ENCODE measurements around the gene IRF5. TPM values are rescaled to one million over a fixed set of nuclear protein-coding genes. Genes with fewer than 3 reads are reported as not detected.
A peak's percentile ranks its signal among the peaks of the same experiment; 100 is the strongest.

The IRF5 gene
- polyA plus RNA-seq, 3 donors = 130 to 170 (median 155) TPM

DNA sequence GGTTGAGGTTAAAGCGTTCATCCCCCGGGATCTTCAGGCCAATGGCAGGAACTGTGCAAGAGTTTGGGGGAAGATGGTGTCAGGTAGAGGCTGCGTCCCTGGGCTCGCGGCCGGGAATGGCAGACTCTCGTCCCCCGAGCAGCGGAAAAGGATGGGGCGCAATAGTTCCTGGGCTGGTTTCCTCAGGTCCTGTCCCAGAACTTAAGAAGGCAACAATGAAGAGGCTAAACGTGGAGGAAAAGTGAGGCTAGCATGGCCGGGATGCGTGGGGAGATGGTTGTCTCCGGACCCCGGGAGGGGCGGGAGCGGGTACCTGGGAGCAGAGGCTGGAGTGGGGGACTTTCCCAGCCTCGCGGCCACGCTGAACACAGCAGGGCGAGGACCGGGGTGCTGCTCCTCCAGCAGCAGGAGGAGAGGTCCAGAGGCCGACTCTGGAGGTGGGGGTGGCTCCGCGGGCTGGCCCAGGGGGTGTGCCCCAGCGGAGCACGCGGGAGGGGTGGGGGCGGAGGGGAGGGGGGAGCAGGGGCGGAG lies 882 bp downstream of the IRF5 start:
- Mint-ChIP-seq H3K4me3 (peak overlapping the region; percentile 99), H3K27me3 (ENCODE audit: low read depth in 3 of 3) (no peaks in the 10 kb centered on the region), H3K36me3 (peaks cover 10 to 20% of the 10 kb centered on the region in 2 donors), H3K4me1 (peaks cover 76% of the 10 kb centered on the region), H3K27ac (peak overlapping the region; percentile 94 to 98 (median 97)), H3K9me3 (no peaks in the 10 kb centered on the region)
- no peak for TF ChIP-seq CTCF (IDR thresholded peaks at IDR 0.05)
- peak overlapping the region; percentile 95 for H3K9ac ChIP-seq (ENCODE audit: insufficient read depth, low read length, poor library complexity, severe bottlenecking)
- peak overlapping the region; percentile 86 to 97 (median 87) for H3K4me3 ChIP-seq (replicated peaks in 1 of 3; ENCODE audit: low read depth in 2 of 3, low read length in 3 of 3)
- under 1% methylated on average over 16 of the region's 30 CpGs for WGBS (ENCODE audit: insufficient coverage)
- H3K4me2 ChIP-seq (replicated peaks; ENCODE audit: extremely low read depth, low read length, poor library complexity, severe bottlenecking) = peak overlapping the region; percentile 86
- H3K36me3 ChIP-seq (replicated peaks in 1 of 2; ENCODE audit: control insufficient read depth in 1 of 2, insufficient read depth in 2 of 2, low read length in 2 of 2) = peaks cover 9 to 16% of the 10 kb centered on the region in 2 donors
- H4K20me1 ChIP-seq (ENCODE audit: insufficient read depth, low read length) = peaks cover 35% of the 10 kb centered on the region
- H3K9me3 ChIP-seq (replicated peaks in 1 of 2; ENCODE audit: control insufficient read depth in 1 of 2, insufficient read depth in 1 of 2, low read length in 2 of 2) = no peaks in the 10 kb centered on the region
- H3K27me3 ChIP-seq (ENCODE audit: control insufficient read depth in 2 of 2, insufficient read depth in 2 of 2, low read length in 2 of 2) = no peaks in the 10 kb centered on the region
- H3K79me2 ChIP-seq (ENCODE audit: insufficient read depth, low read length) = peaks cover 85% of the 10 kb centered on the region
- intact Hi-C loops (cut with micrococcal nuclease) = no loop called here
- peak overlapping the region; percentile 77 for H2AFZ ChIP-seq (ENCODE audit: insufficient read depth, low read depth, low read length, poor library complexity, severe bottlenecking)
- H3K4me1 ChIP-seq (ENCODE audit: control insufficient read depth in 1 of 2, insufficient read depth in 2 of 2, low read length in 2 of 2) = peaks cover 73 to 80% of the 10 kb centered on the region in 2 donors
- H3K27ac ChIP-seq (ENCODE audit: low read depth in 1 of 2, low read length in 2 of 2) = peak overlapping the region; percentile 90 to 97
- peak; percentile 30 to 69 (median 43) for DNase-seq

- Histone ChIP-seq H3K36me3 (replicated peaks in 1 of 2; ENCODE audit: control insufficient read depth in 1 of 2, insufficient read depth in 2 of 2, low read length in 2 of 2) (peaks cover 9 to 19% of the 10 kb centered on the region in 2 donors), H3K27me3 (ENCODE audit: control insufficient read depth in 2 of 2, insufficient read depth in 2 of 2, low read length in 2 of 2) (no peaks in the 10 kb centered on the region), H3K4me2 (replicated peaks; ENCODE audit: extremely low read depth, low read length, poor library complexity, severe bottlenecking) (peak overlapping the region; percentile 86), H4K20me1 (ENCODE audit: insufficient read depth, low read length) (peaks cover 42% of the 10 kb centered on the region), H3K4me3 (replicated peaks in 1 of 3; ENCODE audit: low read depth in 2 of 3, low read length in 3 of 3) (peak overlapping the region; percentile 86 to 97 (median 87)), H3K9me3 (replicated peaks in 1 of 2; ENCODE audit: control insufficient read depth in 1 of 2, insufficient read depth in 1 of 2, low read length in 2 of 2) (no peaks in the 10 kb centered on the region), H3K79me2 (ENCODE audit: insufficient read depth, low read length) (peaks cover 88% of the 10 kb centered on the region), H3K27ac (ENCODE audit: low read depth in 1 of 2, low read length in 2 of 2) (peak overlapping the region; percentile 90 to 97), H2AFZ (ENCODE audit: insufficient read depth, low read depth, low read length, poor library complexity, severe bottlenecking) (peak overlapping the region; percentile 37), H3K9ac (ENCODE audit: insufficient read depth, low read length, poor library complexity, severe bottlenecking) (peak overlapping the region; percentile 95), H3K4me1 (ENCODE audit: control insufficient read depth in 1 of 2, insufficient read depth in 2 of 2, low read length in 2 of 2) (peaks cover 72 to 80% of the 10 kb centered on the region in 2 donors)
- peak; percentile 51 to 84 (median 63) for DNase-seq
- peaks cover 76% of the 10 kb centered on the region for H3K4me1 Mint-ChIP-seq
- peak overlapping the region; percentile 99 for H3K4me3 Mint-ChIP-seq
- no peak for TF ChIP-seq CTCF (IDR thresholded peaks at IDR 0.05)
- H3K9me3 Mint-ChIP-seq = no peaks in the 10 kb centered on the region
- intact Hi-C loops (cut with micrococcal nuclease) = no loop called here
- WGBS (ENCODE audit: insufficient coverage) = 0% methylated on average over 3 of the region's 7 CpGs
- no peaks in the 10 kb centered on the region for H3K27me3 Mint-ChIP-seq (ENCODE audit: low read depth in 3 of 3)
- H3K27ac Mint-ChIP-seq = peak overlapping the region; percentile 94 to 98 (median 96)
- H3K36me3 Mint-ChIP-seq = peaks cover 11 to 25% of the 10 kb centered on the region in 2 donors
These were observed 1.5 kb downstream of the IRF5 start for GRCh38 chr7:128939075-128939860.
